T-cell (primary cell): ENCODE measurements around the gene GAS5. TPM values are rescaled to one million over a fixed set of nuclear protein-coding genes. Genes with fewer than 3 reads are reported as not detected.

Experiments
- ATAC-seq, 4 experiments: fragments of 200-7000 bp in 3 of 4; fragments of 150-1000 bp in 1 of 4; cut with Tn5 transposase; replicated peaks in 1 of 4; 1 replicate in 3 of 4; 2 replicates in 1 of 4; pipeline ENCODE4 v1.10.0; 2021; ENCODE audit warnings: moderate library complexity in 3 of 4, mild to moderate bottlenecking in 2 of 4, moderate number of reproducible peaks in 1 of 4
- CTCF ChIA-PET, 2 donors: fragments of 300-600 bp; sonication (Branson Sonifier 250); formaldehyde crosslinking; loops; one replicate each; lab custom pipeline; 2022; ENCODE audit warnings: antibody characterized with exemption in 2 of 2; lab: Charles Lee
- POLR2A ChIA-PET, 2 donors: fragments of 300-600 bp; sonication (Branson Sonifier 250); formaldehyde crosslinking; loops; one replicate each; lab custom pipeline; 2022; ENCODE audit warnings: antibody characterized with exemption in 2 of 2; lab: Charles Lee
- DNase-seq, 35 experiments: peaks; one replicate each; pipeline versions ENCODE4 v3.0.0 to v3.0.0-alpha.2; 2013 to 2023
- H3K27ac ChIP-seq: one replicate; pipeline ENCODE4 v1.5.1; 2013; ENCODE audit warnings: low read length
- H3K27me3 ChIP-seq, 2 experiments: replicated peaks in 1 of 2; 1 replicate in 1 of 2; 2 replicates in 1 of 2; pipeline versions ENCODE4 v1.6.1 to v1.7.0; 2013; ENCODE audit warnings: low read length in 1 of 2, mixed read lengths in 1 of 2; ENCODE audit not compliant: control insufficient read depth in 2 of 2, insufficient read depth in 2 of 2; ENCODE audit errors: extremely low read depth in 1 of 2
- H3K36me3 ChIP-seq, 2 donors: 1 replicate in 1 of 2; 2 replicates in 1 of 2; pipeline versions ENCODE4 v1.6.1 to v1.7.0; 2013; ENCODE audit warnings: low read length in 1 of 2; ENCODE audit not compliant: control insufficient read depth in 2 of 2, insufficient read depth in 1 of 2; ENCODE audit errors: extremely low read depth in 1 of 2
- H3K4me1 ChIP-seq, 2 experiments: 1 replicate in 1 of 2; 2 replicates in 1 of 2; pipeline versions ENCODE4 v1.6.1 to v1.7.0; 2013; ENCODE audit warnings: low read length in 2 of 2, mixed read lengths in 1 of 2; ENCODE audit not compliant: insufficient read depth in 2 of 2, control insufficient read depth in 1 of 2; ENCODE audit errors: extremely low read depth in 1 of 2
- H3K4me3 ChIP-seq, 2 donors: 1 replicate in 1 of 2; 2 replicates in 1 of 2; pipeline versions ENCODE4 v1.5.1 to v1.7.0; 2013; ENCODE audit warnings: mild to moderate bottlenecking in 2 of 2, low read length in 1 of 2, moderate library complexity in 1 of 2; ENCODE audit not compliant: control insufficient read depth in 1 of 2; ENCODE audit errors: extremely low read depth in 1 of 2
- H3K9me3 ChIP-seq: 2 replicates; pipeline ENCODE4 v1.7.0; 2013
- H3K27ac Mint-ChIP-seq, 2 donors: one replicate each; pipeline ENCODE4 v1.8.0; 2020 to 2021; ENCODE audit warnings: mild to moderate bottlenecking in 2 of 2, mixed read lengths in 2 of 2
- H3K27me3 Mint-ChIP-seq, 2 donors: one replicate each; pipeline ENCODE4 v1.8.0; 2021 to 2022; ENCODE audit warnings: mixed read lengths in 2 of 2
- H3K36me3 Mint-ChIP-seq: one replicate; pipeline ENCODE4 v1.8.0; 2021; ENCODE audit warnings: mixed read lengths
- H3K4me1 Mint-ChIP-seq, 3 donors: one replicate each; pipeline ENCODE4 v1.8.0; 2020 to 2022; ENCODE audit warnings: mixed read lengths in 3 of 3, mild to moderate bottlenecking in 1 of 3
- H3K4me3 Mint-ChIP-seq, 3 donors: one replicate each; pipeline ENCODE4 v1.8.0; 2020 to 2022; ENCODE audit warnings: mild to moderate bottlenecking in 3 of 3, mixed read lengths in 3 of 3, moderate library complexity in 3 of 3
- H3K9me3 Mint-ChIP-seq, 3 donors: one replicate each; pipeline ENCODE4 v1.8.0; 2020 to 2022; ENCODE audit warnings: mixed read lengths in 3 of 3
- WGBS: methylation state at CpG from one replicate; pipeline ENCODE4 v1.1.5; 2013; ENCODE audit warnings: missing lambda C conversion rate; ENCODE audit not compliant: insufficient coverage; 5-methylcytosine and 5-hydroxymethylcytosine counted together
- total RNA-seq, 35 experiments: library from RNA in 6 of 35; stranded (reverse) in 6 of 35; fragments of 120-200 nt in 1 of 35; gene quantifications; one replicate each; pipeline versions ENCODE4 v1.2.1 to v1.2.4 and lab custom pipeline; 2013 to 2026

GAS5 gene
- total RNA-seq, 5 donors from 2014 or later (not counting 1 experiment from before 2014, with no cell fraction given): 638 to 881 (median 772) TPM

DNA sequence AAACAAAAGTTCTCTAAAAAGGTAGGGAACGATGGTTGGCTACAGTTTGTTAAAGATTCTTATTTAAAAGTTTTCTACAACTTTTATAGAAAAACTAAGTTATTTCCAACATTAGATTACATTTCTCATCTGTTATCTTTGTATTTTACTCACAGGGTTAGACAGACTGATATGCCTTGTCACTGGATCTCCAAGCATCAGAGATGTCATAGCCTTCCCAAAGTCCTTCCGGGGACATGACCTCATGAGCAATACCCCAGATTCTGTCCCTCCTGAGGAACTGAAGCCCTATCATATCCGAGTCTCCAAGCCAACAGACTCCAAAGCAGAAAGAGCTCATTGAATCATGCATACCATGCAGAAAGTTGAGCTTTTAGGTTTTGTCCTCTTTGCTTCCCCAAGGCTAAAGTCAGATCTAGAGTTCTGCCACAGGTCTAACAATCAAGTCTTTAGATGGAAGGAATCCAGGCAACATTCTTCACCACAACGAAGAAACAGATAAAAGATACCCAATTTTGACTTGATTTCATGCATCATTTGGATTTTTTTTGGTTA is 10.3 kb downstream of the GAS5 start:
- Mint-ChIP-seq H3K4me1 (peaks cover 0 to 4% (median 2%) of the 10 kb centered on the region in 3 donors), H3K36me3 (peaks cover 45% of the 10 kb centered on the region), H3K27me3 (no peaks in the 10 kb centered on the region), H3K9me3 (no peaks in the 10 kb centered on the region), H3K4me3 (no peak overlapping the region), H3K27ac (peak overlapping the region; percentile 27 to 80)
- no peak for DNase-seq
- ChIA-PET CTCF (interaction anchor here in 1 of 2 donors (0.7 kb wide), 1 partner anchor 13 kb away, joined by 3 read pairs; no protein-coding TSS in a partner anchor), POLR2A (interaction anchor here in 1 of 2 donors (1.0 kb wide), 1 partner anchor 8 kb away, joined by 3 read pairs; no protein-coding TSS in a partner anchor)
- Histone ChIP-seq H3K27ac (no peak overlapping the region), H3K4me1 (no peaks in the 10 kb centered on the region), H3K4me3 (no peak overlapping the region), H3K27me3 (no peaks in the 10 kb centered on the region), H3K9me3 (no peaks in the 10 kb centered on the region), H3K36me3 (peaks cover 3 to 49% of the 10 kb centered on the region in 2 donors)
- no peak for ATAC-seq
- 100% methylated on average over 1 of the region's 4 CpGs for WGBS

DNA sequence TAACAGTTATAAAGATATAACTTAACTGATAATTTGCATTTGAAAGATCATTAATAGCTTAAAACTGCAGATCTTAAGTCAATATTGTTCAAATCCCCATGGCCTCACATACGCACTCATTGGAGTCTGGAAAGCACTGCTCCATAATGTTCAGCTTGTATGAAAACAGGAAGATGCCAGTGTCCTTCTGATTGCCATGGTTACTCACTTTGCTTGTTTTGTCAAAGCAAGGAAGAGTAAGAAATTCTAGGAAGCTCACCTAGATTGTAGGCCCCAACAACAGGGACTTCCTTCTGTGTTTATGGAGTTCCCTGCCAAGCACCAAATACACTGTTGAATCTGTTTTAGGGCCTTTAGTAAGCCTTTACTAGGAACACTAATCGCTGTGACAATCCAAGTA is 10.9 kb downstream of the GAS5 start:
- no peaks in the 10 kb centered on the region for H3K4me1 ChIP-seq
- no peak for DNase-seq
- CTCF ChIA-PET: interaction anchor here in 1 of 2 donors (0.7 kb wide), 1 partner anchor 12 kb away, joined by 3 read pairs; no protein-coding TSS in a partner anchor
- no peaks in the 10 kb centered on the region for H3K27me3 ChIP-seq
- no peak overlapping the region for H3K4me3 Mint-ChIP-seq
- H3K27me3 Mint-ChIP-seq: no peaks in the 10 kb centered on the region
- no peaks in the 10 kb centered on the region for H3K9me3 Mint-ChIP-seq
- ATAC-seq: no peak
- H3K36me3 ChIP-seq: peaks cover 3 to 51% of the 10 kb centered on the region in 2 donors
- POLR2A ChIA-PET: no interaction called here
- H3K27ac Mint-ChIP-seq: no peak overlapping the region
- no peak overlapping the region for H3K4me3 ChIP-seq
- H3K4me1 Mint-ChIP-seq: peaks cover 0 to 4% (median under 1%) of the 10 kb centered on the region in 3 donors
- no peak overlapping the region for H3K27ac ChIP-seq
- no peaks in the 10 kb centered on the region for H3K9me3 ChIP-seq
- WGBS: no CpG with 5 or more reads among the region's 2 CpGs
- H3K36me3 Mint-ChIP-seq: peaks cover 46% of the 10 kb centered on the region

DNA sequence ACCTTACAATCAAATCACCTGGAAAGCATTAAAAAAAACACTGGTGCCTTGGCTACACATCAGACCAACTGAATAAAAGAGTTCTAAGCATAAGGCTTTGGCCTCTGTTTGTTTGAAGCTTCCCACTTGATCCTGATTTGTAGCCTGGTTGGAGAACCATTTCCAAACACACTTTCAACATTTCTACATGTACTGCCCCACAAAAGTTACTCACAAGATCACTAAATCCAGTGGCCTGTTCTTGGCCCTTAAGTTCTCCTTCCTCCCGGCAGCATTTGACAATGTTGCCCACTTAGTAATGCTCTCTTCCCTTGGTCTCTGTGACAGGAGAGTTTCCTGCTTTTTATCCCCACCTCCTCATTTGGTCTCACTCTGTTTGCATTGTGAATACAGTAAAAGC is 11.8 kb downstream of the GAS5 start:
- POLR2A ChIA-PET: interaction anchor here in 1 of 2 donors (0.5 kb wide), 1 partner anchor 1156 kb away, joined by 3 read pairs; no protein-coding TSS in a partner anchor
- peaks cover 0 to 4% (median 0%) of the 10 kb centered on the region in 3 donors for H3K4me1 Mint-ChIP-seq
- peak overlapping the region in 1 of 2 donors; percentile 13 for H3K27ac Mint-ChIP-seq

DNA sequence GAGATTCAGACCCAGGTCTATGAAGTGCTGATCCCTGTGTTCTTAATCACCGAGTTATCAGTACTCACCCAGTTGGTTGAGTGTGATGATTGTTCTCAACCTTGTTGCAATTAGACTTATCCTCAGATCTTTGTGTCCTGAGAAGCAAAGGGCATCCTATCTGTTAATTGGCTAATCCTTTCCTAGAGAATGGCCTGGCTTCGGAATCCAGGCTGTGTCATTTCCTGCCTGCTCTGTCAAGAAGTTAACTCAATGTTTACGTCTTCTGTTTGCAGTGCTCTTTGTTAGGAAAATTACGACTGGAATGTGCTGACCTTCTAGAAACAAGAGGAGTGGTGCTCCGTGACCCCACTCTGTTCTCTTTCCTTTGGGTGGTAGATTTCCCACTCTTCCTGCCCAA is 14.7 kb downstream of the GAS5 start:
- ChIA-PET CTCF (no interaction called here), POLR2A (no interaction called here)
- H3K9me3 Mint-ChIP-seq: no peaks in the 10 kb centered on the region
- H3K4me1 Mint-ChIP-seq: peaks cover 0 to 4% (median 0%) of the 10 kb centered on the region in 3 donors
- no peak overlapping the region for H3K4me3 ChIP-seq
- WGBS: 100% methylated on average over 3 of the region's 5 CpGs
- no peaks in the 10 kb centered on the region for H3K9me3 ChIP-seq
- no peaks in the 10 kb centered on the region for H3K4me1 ChIP-seq
- H3K4me3 Mint-ChIP-seq: no peak overlapping the region
- H3K36me3 Mint-ChIP-seq: peaks cover 47% of the 10 kb centered on the region
- H3K27ac ChIP-seq: no peak overlapping the region
- no peak overlapping the region for H3K27ac Mint-ChIP-seq
- no peaks in the 10 kb centered on the region for H3K27me3 ChIP-seq
- H3K36me3 ChIP-seq: peaks cover 7 to 51% of the 10 kb centered on the region in 2 donors
- ATAC-seq: no peak
- DNase-seq: no peak
- no peaks in the 10 kb centered on the region for H3K27me3 Mint-ChIP-seq

More for the DNA sequence above, 11.8 kb downstream of the GAS5 start:
- no peak overlapping the region for H3K4me3 ChIP-seq
- Mint-ChIP-seq H3K36me3 (peaks cover 47% of the 10 kb centered on the region), H3K4me3 (no peak overlapping the region), H3K9me3 (no peaks in the 10 kb centered on the region), H3K27me3 (no peaks in the 10 kb centered on the region)
- no peak for DNase-seq
- no peaks in the 10 kb centered on the region for H3K27me3 ChIP-seq
- no peaks in the 10 kb centered on the region for H3K9me3 ChIP-seq
- no peaks in the 10 kb centered on the region for H3K4me1 ChIP-seq
- CTCF ChIA-PET: no interaction called here
- H3K27ac ChIP-seq: no peak overlapping the region
- no peak for ATAC-seq
- peaks cover 7 to 54% of the 10 kb centered on the region in 2 donors for H3K36me3 ChIP-seq
- WGBS: 100% methylated on average over 1 of the region's 1 CpG

DNA sequence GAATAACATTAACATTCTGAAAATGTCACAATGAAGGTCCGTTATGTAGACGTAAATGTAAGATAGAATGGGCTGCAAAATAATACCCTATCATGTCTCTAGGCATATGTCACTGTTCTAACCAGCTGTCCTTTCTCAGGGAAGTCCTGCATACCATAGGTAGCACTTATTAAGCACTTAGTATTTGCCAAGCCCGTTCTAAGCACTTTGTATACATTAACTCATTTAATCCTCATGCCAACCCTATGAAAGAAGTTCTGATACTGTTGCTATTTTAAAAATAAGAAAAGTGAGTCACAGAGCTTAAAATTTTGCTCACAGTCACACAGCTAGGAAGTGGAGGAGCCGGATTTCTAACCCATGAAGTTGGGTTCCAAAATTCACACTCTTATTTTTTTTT is 15.7 kb downstream of the GAS5 start:
- no peaks in the 10 kb centered on the region for H3K9me3 ChIP-seq
- ChIA-PET CTCF (interaction anchor here in 1 of 2 donors (0.8 kb wide), 1 partner anchor 366 kb away, joined by 4 read pairs; no protein-coding TSS in a partner anchor), POLR2A (interaction anchor here (0.9 to 1.2 kb wide), 3 partner anchors 14 to 136 kb away, joined by 3 to 6 read pairs (median 4); no protein-coding TSS in a partner anchor)
- no peaks in the 10 kb centered on the region for H3K9me3 Mint-ChIP-seq
- H3K4me1 ChIP-seq: no peaks in the 10 kb centered on the region
- no peak for ATAC-seq
- peaks cover 42% of the 10 kb centered on the region for H3K36me3 Mint-ChIP-seq
- H3K4me1 Mint-ChIP-seq: peaks cover 0 to 4% (median 2%) of the 10 kb centered on the region in 3 donors
- H3K36me3 ChIP-seq: peaks cover 7 to 48% of the 10 kb centered on the region in 2 donors
- no peak overlapping the region for H3K27ac ChIP-seq
- DNase-seq: no peak
- H3K27ac Mint-ChIP-seq: no peak overlapping the region
- no peak overlapping the region for H3K4me3 Mint-ChIP-seq
- no peaks in the 10 kb centered on the region for H3K27me3 Mint-ChIP-seq
- no peak overlapping the region for H3K4me3 ChIP-seq
- no peaks in the 10 kb centered on the region for H3K27me3 ChIP-seq
- WGBS: no CpG with 5 or more reads among the region's 4 CpGs

DNA sequence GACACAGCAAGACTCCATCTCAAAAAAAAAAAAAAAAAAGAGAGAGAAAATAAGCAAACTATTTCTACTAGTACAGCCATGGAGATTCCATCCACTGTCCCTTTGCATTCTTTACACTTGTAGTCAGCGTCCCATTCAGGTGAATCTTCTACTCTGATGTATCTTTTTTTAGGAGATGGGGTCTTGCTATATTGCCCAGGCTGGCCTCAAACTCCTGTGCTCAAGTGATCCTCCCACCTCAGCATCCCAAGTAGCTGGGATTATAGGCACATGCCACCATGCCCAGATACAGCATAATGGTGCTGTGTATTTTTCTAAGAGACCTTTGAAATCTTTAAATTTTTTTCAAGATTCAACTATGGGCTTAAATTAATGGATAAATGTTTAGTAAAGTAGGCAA is 35.0 kb downstream of the GAS5 start:
- Histone ChIP-seq H3K4me3 (no peak overlapping the region), H3K36me3 (peaks cover 12 to 39% of the 10 kb centered on the region in 2 donors), H3K27me3 (no peaks in the 10 kb centered on the region), H3K9me3 (no peaks in the 10 kb centered on the region), H3K4me1 (no peaks in the 10 kb centered on the region), H3K27ac (no peak overlapping the region)
- DNase-seq (no peak), ATAC-seq (no peak)
- POLR2A ChIA-PET: no interaction called here
- H3K4me3 Mint-ChIP-seq: no peak overlapping the region
- peaks cover 31% of the 10 kb centered on the region for H3K36me3 Mint-ChIP-seq
- H3K9me3 Mint-ChIP-seq: no peaks in the 10 kb centered on the region
- no CpG with 5 or more reads among the region's 1 CpG for WGBS
- H3K27ac Mint-ChIP-seq: no peak overlapping the region
- H3K4me1 Mint-ChIP-seq: peaks cover 0 to 8% (median 4%) of the 10 kb centered on the region in 3 donors
- no peaks in the 10 kb centered on the region for H3K27me3 Mint-ChIP-seq
- CTCF ChIA-PET: no interaction called here
